HEK293 (cell line): ENCODE measurements around the gene CCN2.

Experiments used
- CTCF ChIA-PET: fragments of 350-600 bp; formaldehyde crosslinking; extraction: SDS; loops from one replicate; lab custom pipeline; 2021; ENCODE audit warnings: antibody characterized with exemption; lab: Yijun Ruan, JAX
- POLR2A ChIA-PET: fragments of 300-600 bp; formaldehyde crosslinking; extraction: SDS; loops from one replicate; lab custom pipeline; 2020; ENCODE audit warnings: antibody characterized with exemption, inconsistent platforms; lab: Yijun Ruan, JAX
- H3K27ac ChIP-seq: fragments of 200-500 bp; sonication (Bioruptor generic); 2 replicates; pipeline ENCODE4 v1.5.1; 2014; ENCODE audit warnings: low read depth, low read length, control low read depth, inconsistent platforms; ENCODE audit errors: extremely low read depth
- H3K36me3 ChIP-seq, 2 experiments: fragments of 200-500 bp in 1 of 2; sonication (Bioruptor generic) in 1 of 2; 1 replicate in 1 of 2; 2 replicates in 1 of 2; pipeline ENCODE4 v1.5.1; 2014 to 2017; ENCODE audit warnings: inconsistent platforms in 2 of 2, low read length in 2 of 2; ENCODE audit not compliant: control insufficient read depth in 2 of 2, insufficient read depth in 1 of 2
- H3K4me1 ChIP-seq: fragments of 200-500 bp; sonication (Bioruptor generic); 2 replicates; pipeline ENCODE4 v1.5.1; 2014; ENCODE audit warnings: mild to moderate bottlenecking, low read length, inconsistent platforms; ENCODE audit not compliant: control insufficient read depth, insufficient read depth
- H3K4me3 ChIP-seq: 2 replicates; pipeline ENCODE4 v1.5.1; 2011; ENCODE audit warnings: low read depth, mild to moderate bottlenecking, control low read depth, low read length, moderate library complexity
- H3K9me3 ChIP-seq: fragments of 200-500 bp; sonication (Bioruptor generic); 2 replicates; pipeline ENCODE4 v1.5.1; 2014; ENCODE audit warnings: low read depth, low read length, inconsistent platforms; ENCODE audit not compliant: control insufficient read depth, insufficient read depth
- ATF2 ChIP-seq: fragments of 450-650 bp; formaldehyde crosslinking; IDR thresholded peaks from 2 replicates; pipeline ENCODE4 v1.5.1; 2016; ENCODE audit warnings: missing biosample characterization, missing genetic modification characterization, low read depth
- BCL11B ChIP-seq: fragments of 450-650 bp; formaldehyde crosslinking; IDR thresholded peaks from 2 replicates; pipeline ENCODE4 v1.5.1; 2016; ENCODE audit warnings: low read depth, missing biosample characterization, missing genetic modification characterization
- HIC1 ChIP-seq: fragments of 450-650 bp; formaldehyde crosslinking; IDR thresholded peaks from 2 replicates; pipeline ENCODE4 v1.5.1; 2016; ENCODE audit warnings: missing biosample characterization, missing genetic modification characterization
- HOXC10 ChIP-seq: sonication (generic); formaldehyde crosslinking; IDR thresholded peaks from 2 replicates; pipeline ENCODE4 v1.8.1; 2023; ENCODE audit warnings: mild to moderate bottlenecking, missing genetic modification reagents
- KLF1 ChIP-seq: fragments of 450-650 bp; formaldehyde crosslinking; IDR thresholded peaks from 2 replicates; pipeline ENCODE4 v1.5.1; 2016; ENCODE audit warnings: missing biosample characterization, missing genetic modification characterization
- OSR2 ChIP-seq: fragments of 450-650 bp; formaldehyde crosslinking; IDR thresholded peaks from 2 replicates; pipeline ENCODE4 v1.5.1; 2016; ENCODE audit warnings: missing biosample characterization, missing genetic modification characterization
- PRDM4 ChIP-seq: fragments of 450-650 bp; formaldehyde crosslinking; IDR thresholded peaks from 2 replicates; pipeline ENCODE4 v1.5.1; 2017; ENCODE audit warnings: missing biosample characterization, missing genetic modification characterization
- RBAK ChIP-seq: fragments of 450-650 bp; formaldehyde crosslinking; IDR thresholded peaks from 2 replicates; pipeline ENCODE4 v1.5.1; 2016; ENCODE audit warnings: missing biosample characterization, missing genetic modification characterization
- SP3 ChIP-seq: fragments of 450-650 bp; formaldehyde crosslinking; IDR thresholded peaks from 2 replicates; pipeline ENCODE4 v1.5.1; 2016; ENCODE audit warnings: missing biosample characterization, missing genetic modification characterization
- ZFP69B ChIP-seq: fragments of 450-650 bp; formaldehyde crosslinking; IDR thresholded peaks from 2 replicates; pipeline ENCODE4 v1.5.1; 2016; ENCODE audit warnings: missing biosample characterization, missing genetic modification characterization
- ZNF114 ChIP-seq: fragments of 450-650 bp; formaldehyde crosslinking; IDR thresholded peaks from 2 replicates; pipeline ENCODE4 v1.5.0; 2017; ENCODE audit warnings: missing biosample characterization, missing genetic modification characterization
- ZNF169 ChIP-seq: fragments of 450-650 bp; formaldehyde crosslinking; IDR thresholded peaks from 2 replicates; pipeline ENCODE4 v1.5.1; 2016; ENCODE audit warnings: missing biosample characterization, missing genetic modification characterization
- ZNF175 ChIP-seq: fragments of 450-650 bp; formaldehyde crosslinking; IDR thresholded peaks from 2 replicates; pipeline ENCODE4 v1.5.1; 2016; ENCODE audit warnings: missing biosample characterization, missing genetic modification characterization
- ZNF184 ChIP-seq: fragments of 450-650 bp; IDR thresholded peaks from 2 replicates; pipeline ENCODE4 v1.5.1; 2018; ENCODE audit warnings: missing biosample characterization, mild to moderate bottlenecking, missing genetic modification characterization
- ZNF274 ChIP-seq, 2 experiments: fragments of 200-500 bp in 1 of 2; fragments of 450-650 bp in 1 of 2; sonication (Bioruptor generic) in 1 of 2; formaldehyde crosslinking in 1 of 2; IDR thresholded peaks; 2 replicates each; pipeline versions ENCODE4 v1.5.1 to v1.6.1; 2014 to 2016; ENCODE audit warnings: borderline replicate concordance in 1 of 2, inconsistent platforms in 1 of 2, low read length in 1 of 2, missing biosample characterization in 1 of 2, missing genetic modification characterization in 1 of 2
- ZNF350 ChIP-seq: fragments of 450-650 bp; formaldehyde crosslinking; IDR thresholded peaks from 2 replicates; pipeline ENCODE4 v1.5.0; 2017; ENCODE audit warnings: missing biosample characterization, mild to moderate bottlenecking, missing genetic modification characterization
- ZNF391 ChIP-seq: fragments of 450-650 bp; formaldehyde crosslinking; IDR thresholded peaks from 2 replicates; pipeline ENCODE4 v1.5.1; 2016; ENCODE audit warnings: low read depth, missing biosample characterization, missing genetic modification characterization, borderline replicate concordance
- ZNF426 ChIP-seq: fragments of 450-650 bp; formaldehyde crosslinking; IDR thresholded peaks from 2 replicates; pipeline ENCODE4 v1.5.1; 2017; ENCODE audit warnings: missing biosample characterization, missing genetic modification characterization, mild to moderate bottlenecking, inconsistent platforms, moderate library complexity
- ZNF433 ChIP-seq: fragments of 450-650 bp; formaldehyde crosslinking; IDR thresholded peaks from 2 replicates; pipeline ENCODE4 v1.5.1; 2016; ENCODE audit warnings: missing biosample characterization, missing genetic modification characterization, low read depth
- ZNF585B ChIP-seq: fragments of 450-650 bp; formaldehyde crosslinking; IDR thresholded peaks from 2 replicates; pipeline ENCODE4 v1.5.1; 2016; ENCODE audit warnings: missing biosample characterization, missing genetic modification characterization
- ZNF626 ChIP-seq: fragments of 450-650 bp; sonication (Bioruptor Pico); formaldehyde crosslinking; IDR thresholded peaks from 2 replicates; pipeline ENCODE4 v1.5.1; 2018; ENCODE audit warnings: missing biosample characterization, missing genetic modification characterization, inconsistent platforms
- ZNF658 ChIP-seq: fragments of 450-650 bp; formaldehyde crosslinking; IDR thresholded peaks from 2 replicates; pipeline ENCODE4; 2016; ENCODE audit warnings: missing biosample characterization, missing genetic modification characterization
- ZNF768 ChIP-seq: fragments of 450-650 bp; formaldehyde crosslinking; IDR thresholded peaks from 2 replicates; pipeline ENCODE4 v1.5.1; 2018; ENCODE audit warnings: missing biosample characterization, mild to moderate bottlenecking, missing genetic modification characterization
- TF ChIP-seq, protein P1 (sequence below): fragments of 450-650 bp; formaldehyde crosslinking; IDR thresholded peaks from 2 replicates; pipeline ENCODE4 v1.5.1; 2017; ENCODE audit warnings: missing biosample characterization, missing genetic modification characterization

The CCN2 gene

GRCh38 chr6:131995917-131996316 is 44.7 kb upstream of the CCN2 start (continued):
- TF ChIP-seq, protein P1, sequence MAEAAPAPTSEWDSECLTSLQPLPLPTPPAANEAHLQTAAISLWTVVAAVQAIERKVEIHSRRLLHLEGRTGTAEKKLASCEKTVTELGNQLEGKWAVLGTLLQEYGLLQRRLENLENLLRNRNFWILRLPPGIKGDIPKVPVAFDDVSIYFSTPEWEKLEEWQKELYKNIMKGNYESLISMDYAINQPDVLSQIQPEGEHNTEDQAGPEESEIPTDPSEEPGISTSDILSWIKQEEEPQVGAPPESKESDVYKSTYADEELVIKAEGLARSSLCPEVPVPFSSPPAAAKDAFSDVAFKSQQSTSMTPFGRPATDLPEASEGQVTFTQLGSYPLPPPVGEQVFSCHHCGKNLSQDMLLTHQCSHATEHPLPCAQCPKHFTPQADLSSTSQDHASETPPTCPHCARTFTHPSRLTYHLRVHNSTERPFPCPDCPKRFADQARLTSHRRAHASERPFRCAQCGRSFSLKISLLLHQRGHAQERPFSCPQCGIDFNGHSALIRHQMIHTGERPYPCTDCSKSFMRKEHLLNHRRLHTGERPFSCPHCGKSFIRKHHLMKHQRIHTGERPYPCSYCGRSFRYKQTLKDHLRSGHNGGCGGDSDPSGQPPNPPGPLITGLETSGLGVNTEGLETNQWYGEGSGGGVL: no peak
- TF ChIP-seq ZNF768 (tag by site-specific recombination) (no peak), ZNF433 (tag by site-specific recombination) (no peak), BCL11B (tag by site-specific recombination) (no peak), ZNF175 (tag by site-specific recombination) (no peak)

DNA sequence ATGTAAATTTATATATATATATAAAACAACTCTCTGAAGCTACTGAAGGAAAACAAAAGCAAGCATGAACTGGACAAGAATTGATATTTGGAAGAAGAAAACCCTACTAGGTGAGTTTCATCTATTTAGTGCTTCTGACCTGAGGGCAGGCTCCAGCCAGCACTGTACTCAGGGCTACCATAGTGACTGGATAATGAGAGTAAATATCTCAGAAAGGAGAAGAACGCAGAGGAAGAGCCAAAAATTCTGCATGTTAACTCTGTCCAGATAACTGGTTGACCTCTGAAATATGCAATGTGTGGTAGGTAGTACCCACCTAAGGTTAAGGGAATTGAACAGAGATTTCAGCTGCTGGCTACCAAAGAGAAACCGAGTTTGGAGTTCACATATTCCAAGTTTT is 41.4 kb upstream of the CCN2 start:
- Histone ChIP-seq H3K27ac (no peak overlapping the region), H3K4me3 (no peak overlapping the region), H3K9me3 (no peaks in the 10 kb centered on the region), H3K36me3 (no peaks in the 10 kb centered on the region), H3K4me1 (no peaks in the 10 kb centered on the region)
- POLR2A ChIA-PET: interaction anchor here (0.8 kb wide), 1 partner anchor 41 kb away, joined by 4 read pairs; the partner anchor contains the start of gene CCN2
- TF ChIP-seq ZNF391 (tag by site-specific recombination): no peak
- no peak for TF ChIP-seq ZNF350 (tag by site-specific recombination)
- no peak for TF ChIP-seq ZFP69B (tag by site-specific recombination)
- no peak for TF ChIP-seq ZNF658 (tag by site-specific recombination)
- no peak for TF ChIP-seq ZNF184 (tag by site-specific recombination)
- TF ChIP-seq ZNF585B: no peak
- no peak for TF ChIP-seq ZNF274 (IDR thresholded peaks at IDR 0.05; ENCODE audit: low read length)
- TF ChIP-seq ZNF274 (tag by site-specific recombination; IDR thresholded peaks at IDR 0.05; ENCODE audit: borderline replicate concordance): no peak
- no peak for TF ChIP-seq ZNF426
- no peak for TF ChIP-seq ATF2 (tag by site-specific recombination)
- no peak for TF ChIP-seq SP3 (tag by site-specific recombination)
- TF ChIP-seq ZNF114: no peak
- CTCF ChIA-PET: interaction anchor here (0.6 to 0.7 kb wide), 3 partner anchors 12 to 204 kb away, joined by 3 to 5 read pairs (median 3); no protein-coding TSS in a partner anchor

GRCh38 chr6:131989036-131989435 is 37.9 kb upstream of the CCN2 start:
- no peaks in the 10 kb centered on the region for H3K36me3 ChIP-seq
- no peak overlapping the region for H3K4me3 ChIP-seq
- H3K4me1 ChIP-seq: no peaks in the 10 kb centered on the region
- no peaks in the 10 kb centered on the region for H3K9me3 ChIP-seq
- ChIA-PET CTCF (no interaction called here), POLR2A (no interaction called here)
- no peak overlapping the region for H3K27ac ChIP-seq
- TF ChIP-seq RBAK (tag by site-specific recombination): no peak
- no peak for TF ChIP-seq ZNF626 (tag by site-specific recombination)
- TF ChIP-seq HOXC10: no peak
- TF ChIP-seq OSR2 (tag by site-specific recombination): no peak
- TF ChIP-seq HIC1 (tag by site-specific recombination): no peak
- no peak for TF ChIP-seq PRDM4
- no peak for TF ChIP-seq KLF1 (tag by site-specific recombination)
- no peak for TF ChIP-seq ZNF169
